ENCODE data around the gene GDPGP1. TPM values are rescaled to one million over a fixed set of nuclear protein-coding genes. Genes with fewer than 3 reads are reported as not detected.

GDPGP1 gene
- total and polyA plus RNA-seq, 4 donors: 3.4 to 11.0 (median 5.2) TPM

- WGBS, 2 donors: 84 to 89% methylated on average over 5 of the region's 5 CpGs
- H3K4me1 ChIP-seq (ENCODE audit: control insufficient read depth in 5 of 5, insufficient read depth in 5 of 5, low read length in 5 of 5): peaks cover 5 to 23% (median 10%) of the 10 kb centered on the region in 5 donors
- ATAC-seq (ENCODE audit: insufficient read depth, low FRiP score) (no peak), DNase-seq (no peak)
- no peak overlapping the region for H3K9ac ChIP-seq (ENCODE audit: insufficient read depth in 1 of 2, low read length in 2 of 2)
- H3K27me3 ChIP-seq (ENCODE audit: control insufficient read depth in 3 of 3, insufficient read depth in 3 of 3, low read length in 2 of 3): no peaks in the 10 kb centered on the region
- no peaks in the 10 kb centered on the region for H3K9me3 ChIP-seq (ENCODE audit: control insufficient read depth in 4 of 4, insufficient read depth in 3 of 4, low read length in 3 of 4)
- H3K36me3 ChIP-seq (ENCODE audit: control insufficient read depth in 4 of 4, insufficient read depth in 4 of 4, low read length in 4 of 4): peaks cover 0 to 3% (median 0%) of the 10 kb centered on the region in 4 donors
- no peak for TF ChIP-seq CTCF (IDR thresholded peaks at IDR 0.05; ENCODE audit: control extremely low read depth, extremely low read depth)
- H3K4me3 ChIP-seq: no peak overlapping the region
- no peak overlapping the region for H3K27ac ChIP-seq (ENCODE audit: low read depth in 1 of 2, low read length in 1 of 2)
Observed at GRCh38 chr15:90262426-90262825, 28.4 kb downstream of the GDPGP1 start.

GRCh38 chr15:90264671-90265070 lies 30.7 kb downstream of the GDPGP1 start:
- DNase-seq: no peak
- H3K4me3 ChIP-seq: peak overlapping the region; percentile 74
- peaks cover 5 to 31% (median 10%) of the 10 kb centered on the region in 5 donors for H3K4me1 ChIP-seq (ENCODE audit: control insufficient read depth in 5 of 5, insufficient read depth in 5 of 5, low read length in 5 of 5)
- no peak for TF ChIP-seq CTCF (IDR thresholded peaks at IDR 0.05; ENCODE audit: control extremely low read depth, extremely low read depth)
- 40 to 57% methylated on average over 4 of the region's 4 CpGs for WGBS, 2 donors
- H3K27me3 ChIP-seq (ENCODE audit: control insufficient read depth in 3 of 3, insufficient read depth in 3 of 3, low read length in 2 of 3): no peaks in the 10 kb centered on the region
- H3K9me3 ChIP-seq (ENCODE audit: control insufficient read depth in 4 of 4, insufficient read depth in 3 of 4, low read length in 3 of 4): no peaks in the 10 kb centered on the region
- peak overlapping the region; percentile 97 to 99 for H3K27ac ChIP-seq (ENCODE audit: low read depth in 1 of 2, low read length in 1 of 2)
- peak overlapping the region; percentile 89 to 91 for H3K9ac ChIP-seq (ENCODE audit: insufficient read depth in 1 of 2, low read length in 2 of 2)
- H3K36me3 ChIP-seq (ENCODE audit: control insufficient read depth in 4 of 4, insufficient read depth in 4 of 4, low read length in 4 of 4): peaks cover 0 to 9% (median 3%) of the 10 kb centered on the region in 4 donors
- ATAC-seq (ENCODE audit: insufficient read depth, low FRiP score): no peak

- ATAC-seq (ENCODE audit: insufficient read depth, low FRiP score): peak; percentile 92
- DNase-seq: peak; percentile 94 to 97 (median 96)
- peak within 1 kb of the TSS; percentile 97 to 99 for H3K27ac ChIP-seq (ENCODE audit: low read depth in 1 of 2, low read length in 1 of 2)
- TF ChIP-seq CTCF (IDR thresholded peaks at IDR 0.05; ENCODE audit: control extremely low read depth, extremely low read depth): no peak
- H3K4me3 ChIP-seq: peak within 1 kb of the TSS; percentile 74
- H3K9ac ChIP-seq (ENCODE audit: insufficient read depth in 1 of 2, low read length in 2 of 2): peak within 1 kb of the TSS; percentile 89 to 94
- WGBS, 2 donors: 0 to 1% methylated on average over 59 of the region's 59 CpGs
- no peaks in the 10 kb centered on the region for H3K27me3 ChIP-seq (ENCODE audit: control insufficient read depth in 3 of 3, insufficient read depth in 3 of 3, low read length in 2 of 3)
- peaks cover 2 to 16% (median 8%) of the 10 kb centered on the region in 4 donors for H3K36me3 ChIP-seq (ENCODE audit: control insufficient read depth in 4 of 4, insufficient read depth in 4 of 4, low read length in 4 of 4)
- H3K4me1 ChIP-seq (ENCODE audit: control insufficient read depth in 5 of 5, insufficient read depth in 5 of 5, low read length in 5 of 5): peaks cover 5 to 31% (median 10%) of the 10 kb centered on the region in 5 donors
- H3K9me3 ChIP-seq (ENCODE audit: control insufficient read depth in 4 of 4, insufficient read depth in 3 of 4, low read length in 3 of 4): no peaks in the 10 kb centered on the region
Observed at GRCh38 chr15:90265271-90266060, 31.5 kb downstream of the GDPGP1 start, which contains the start of gene NGRN. Gene NGRN (plus strand): TSS chr15:90265672. CDS start chr15:90265713, 41 bp downstream.
